Myocyte (in vitro differentiated cells): ENCODE results near the gene ENPP7. TPM values are rescaled to one million over a fixed set of nuclear protein-coding genes. Genes with fewer than 3 reads are reported as not detected.
"Not testable (repeated sequence)": the region's sequence is repeated elsewhere in the genome, so short reads cannot be mapped to it uniquely, and the experiment has no call there.

ENCODE experiments used
- DNase-seq: peaks from one replicate; pipeline ENCODE4 v3.0.0-alpha.2; 2012; ENCODE audit warnings: low read depth
- total RNA-seq: library from RNA; depleted of rRNA; stranded (reverse); fragments of >200 nt; gene quantifications from 2 replicates; pipeline ENCODE4 v1.2.3, GENCODE V29; 2014

Gene ENPP7
- total RNA-seq, 1 donor from 2014 or later = not detected

DNA sequence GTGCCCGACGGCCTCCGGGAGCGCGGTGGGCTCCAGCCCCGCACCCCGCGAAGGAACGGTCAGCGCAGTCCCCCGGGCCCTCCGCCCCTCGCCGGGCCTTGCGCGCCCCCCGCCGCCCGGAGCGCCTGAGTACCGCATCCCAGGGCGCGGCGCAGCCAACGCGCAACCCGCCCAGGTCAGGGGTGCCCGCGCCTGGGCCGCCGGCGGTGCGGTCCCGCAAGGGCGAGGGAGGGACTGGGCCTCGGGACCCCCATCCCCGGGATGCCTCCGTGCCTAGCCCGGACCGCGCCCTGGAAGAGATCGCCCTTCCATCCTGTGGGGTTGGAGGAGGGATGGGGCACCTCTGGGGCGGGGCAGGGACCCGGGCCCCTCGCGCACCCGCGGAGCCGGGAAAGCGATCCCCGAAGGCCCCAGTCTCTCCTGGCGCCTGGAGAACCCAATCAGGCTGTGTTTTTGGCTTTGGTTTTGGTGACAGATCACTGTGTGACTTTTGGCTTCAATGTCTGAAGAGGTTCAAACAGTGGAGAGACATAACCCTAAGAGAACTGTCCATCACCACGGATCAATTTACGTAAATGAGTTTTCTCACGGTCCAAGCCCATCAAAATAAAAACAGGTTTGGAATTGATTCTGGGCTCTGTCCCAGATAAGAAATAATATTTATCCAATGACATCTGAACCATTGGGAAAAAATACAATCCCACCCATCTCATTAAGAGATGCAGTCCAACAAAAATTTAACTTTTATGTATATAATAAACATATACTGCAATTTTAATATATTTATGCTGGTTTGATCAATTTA, 17.8 kb downstream of the ENPP7 start:
- DNase-seq = no peak

DNA sequence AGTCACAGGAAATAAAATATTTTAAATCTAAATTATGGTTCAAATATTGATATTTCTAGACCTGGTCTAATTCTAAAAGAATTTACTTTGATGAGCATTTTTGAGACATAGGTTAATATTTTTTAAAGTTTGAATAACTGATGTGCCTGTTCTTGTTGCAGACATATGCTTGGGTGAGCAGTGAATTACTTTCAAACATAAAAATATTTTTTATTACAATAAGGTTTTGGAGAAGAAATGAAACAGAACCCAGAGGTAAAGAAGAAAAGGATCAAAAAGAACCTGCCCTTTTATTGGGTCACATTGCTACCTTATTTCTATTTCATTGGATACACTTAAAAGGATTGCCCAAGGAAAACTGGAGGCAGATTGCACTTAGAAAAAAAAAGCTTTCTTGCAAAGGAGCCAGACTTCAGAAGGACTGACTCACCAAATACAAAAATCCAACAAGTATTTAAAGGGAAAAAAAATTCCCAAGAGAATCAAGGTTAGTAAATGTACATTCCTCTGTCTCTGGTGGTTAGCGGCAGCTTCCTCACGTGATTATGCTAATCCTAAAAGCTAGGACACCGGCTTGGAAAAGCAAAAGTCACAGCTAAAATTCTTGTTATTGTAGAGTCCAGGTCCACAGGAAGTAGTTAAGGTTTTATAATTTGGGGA, 18.5 kb downstream of the ENPP7 start:
- DNase-seq = peak; percentile 14

DNA sequence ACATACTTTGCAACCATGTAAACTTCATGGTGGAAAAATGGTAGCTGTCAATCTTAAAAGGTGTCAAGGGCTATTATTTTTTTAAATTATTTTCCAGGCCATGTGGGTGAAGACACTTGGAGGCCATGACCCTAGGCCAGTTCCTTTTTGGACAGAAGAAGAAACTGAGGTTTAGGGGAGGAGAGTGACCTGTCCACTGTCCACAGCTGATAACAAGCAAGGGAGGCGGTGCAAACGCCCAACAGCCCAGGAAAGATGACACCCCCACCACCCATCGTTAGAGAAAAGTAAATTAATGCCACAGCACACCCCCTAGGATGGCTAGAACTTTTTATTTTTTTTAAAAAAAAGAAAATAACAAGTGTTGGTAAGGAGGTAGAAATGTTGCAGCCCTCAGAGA, 19.2 kb downstream of the ENPP7 start:
- DNase-seq = no peak

DNA sequence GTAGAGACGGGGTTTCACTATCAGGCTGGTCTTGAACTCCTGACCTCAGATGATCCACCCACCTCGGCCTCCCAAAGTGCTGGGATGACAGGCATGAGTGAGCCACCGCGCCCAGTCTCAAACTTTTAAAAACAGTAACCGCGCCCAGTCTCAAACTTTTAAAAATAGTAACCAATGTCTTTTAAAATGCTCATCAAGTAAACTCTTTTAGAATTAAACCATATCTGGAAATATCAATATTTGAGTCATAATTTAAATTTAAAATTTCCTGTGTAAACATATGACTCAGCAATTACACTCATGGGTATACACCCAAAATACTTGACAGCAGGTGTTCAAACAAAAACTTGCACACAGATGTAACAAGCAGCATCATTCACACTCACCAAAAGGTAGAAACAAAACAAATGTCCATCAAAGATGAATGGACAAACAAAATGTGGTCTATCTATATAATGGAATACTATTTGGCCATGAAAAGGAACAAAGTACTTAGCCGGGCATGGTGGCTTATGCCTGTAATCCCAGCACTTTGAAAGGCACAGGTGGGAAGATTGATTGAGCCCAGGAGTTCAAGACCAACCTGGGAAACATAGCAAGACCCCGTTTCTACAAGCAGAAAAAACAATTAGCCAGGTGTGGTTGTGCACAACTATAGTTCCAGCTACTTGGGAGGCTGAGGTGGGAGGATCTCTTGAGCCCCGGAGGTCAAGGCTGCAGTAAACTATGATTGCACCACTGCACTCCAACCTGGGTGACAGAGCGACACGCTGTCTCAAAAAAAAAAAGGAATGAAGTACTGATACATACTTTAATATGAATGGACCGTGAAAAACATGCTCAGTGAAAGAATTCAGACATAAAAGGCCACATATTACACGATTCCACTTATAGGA, 20.2 kb downstream of the ENPP7 start:
- no peak for DNase-seq

DNA sequence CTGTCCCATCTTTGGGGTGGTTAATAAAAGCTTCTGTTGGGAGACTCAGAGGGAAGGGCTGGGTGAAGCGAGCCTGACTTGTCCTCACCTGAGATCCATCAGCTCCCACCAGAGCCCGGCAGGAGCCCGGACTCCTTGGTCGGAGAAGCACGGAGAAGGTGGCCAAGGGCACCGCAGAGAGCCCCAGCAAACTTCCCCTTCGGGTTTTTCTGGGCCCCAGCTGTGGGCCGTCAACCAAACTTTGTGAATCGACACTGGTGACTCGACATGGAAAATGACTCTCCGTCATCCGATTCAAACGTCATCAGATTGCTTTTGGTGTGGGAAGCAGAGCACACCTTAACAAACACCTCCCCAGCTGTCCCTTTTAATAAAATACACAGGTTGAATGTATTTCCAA, 21.4 kb downstream of the ENPP7 start:
- no peak for DNase-seq

DNA sequence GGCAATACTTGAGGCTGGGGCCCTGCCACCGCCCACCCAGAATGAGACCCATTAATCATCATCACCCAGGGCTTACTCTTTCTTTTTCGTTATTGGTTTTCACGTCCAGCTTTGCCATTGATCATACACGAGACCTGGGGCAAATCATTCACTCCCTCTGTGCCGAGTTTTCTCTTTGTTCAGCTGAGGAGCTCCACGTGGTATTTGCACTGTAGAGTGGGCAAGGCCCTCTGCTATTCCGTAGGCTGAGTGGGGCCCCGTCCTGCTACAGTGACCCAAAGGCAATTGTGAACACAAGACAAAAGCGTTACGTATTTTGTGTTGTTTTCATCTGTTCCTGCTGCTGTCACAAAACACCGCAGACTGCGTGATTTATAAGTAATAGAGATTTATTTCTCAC, 23.6 kb downstream of the ENPP7 start:
- no peak for DNase-seq

DNA sequence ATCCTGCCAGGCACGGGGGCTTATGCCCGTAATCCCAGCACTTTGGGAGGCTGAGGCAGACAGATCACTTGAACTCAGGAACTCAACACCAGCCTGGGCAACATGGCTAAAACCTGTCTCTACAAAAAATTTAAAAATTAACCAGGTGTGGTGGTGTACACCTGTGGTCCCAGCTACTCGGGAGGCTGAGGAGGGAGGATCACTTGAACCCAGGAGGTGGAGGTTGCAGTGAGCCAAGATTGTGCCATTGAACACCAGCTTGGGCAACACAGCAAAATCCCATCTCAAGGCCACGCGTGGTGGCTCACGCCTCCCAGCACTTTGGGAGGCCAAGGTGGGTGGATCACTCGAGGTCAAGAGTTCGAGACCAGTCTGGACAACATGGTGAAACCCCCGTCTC, 24.2 kb downstream of the ENPP7 start:
- DNase-seq = not testable (repeated sequence)

DNA sequence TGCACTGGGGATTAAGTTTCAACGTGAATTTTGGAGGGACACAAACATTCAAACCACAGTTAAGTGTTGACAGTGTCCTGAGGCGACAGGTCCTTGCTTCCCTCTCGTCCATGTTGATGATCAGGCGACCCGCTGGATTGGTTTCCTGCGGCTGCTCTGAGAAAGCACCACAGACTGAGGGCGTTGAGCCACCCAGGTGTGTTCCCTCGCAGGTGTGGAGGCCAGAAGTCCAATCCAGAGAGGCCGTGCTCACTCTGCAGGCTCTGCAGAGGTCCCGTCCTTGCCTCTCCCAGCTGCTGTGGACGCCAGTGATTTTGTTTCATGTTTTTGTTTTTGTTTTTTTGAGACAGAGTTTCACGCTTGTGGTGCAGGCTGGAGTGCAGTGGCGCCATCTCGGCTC, 24.8 kb downstream of the ENPP7 start:
- no peak for DNase-seq

DNA sequence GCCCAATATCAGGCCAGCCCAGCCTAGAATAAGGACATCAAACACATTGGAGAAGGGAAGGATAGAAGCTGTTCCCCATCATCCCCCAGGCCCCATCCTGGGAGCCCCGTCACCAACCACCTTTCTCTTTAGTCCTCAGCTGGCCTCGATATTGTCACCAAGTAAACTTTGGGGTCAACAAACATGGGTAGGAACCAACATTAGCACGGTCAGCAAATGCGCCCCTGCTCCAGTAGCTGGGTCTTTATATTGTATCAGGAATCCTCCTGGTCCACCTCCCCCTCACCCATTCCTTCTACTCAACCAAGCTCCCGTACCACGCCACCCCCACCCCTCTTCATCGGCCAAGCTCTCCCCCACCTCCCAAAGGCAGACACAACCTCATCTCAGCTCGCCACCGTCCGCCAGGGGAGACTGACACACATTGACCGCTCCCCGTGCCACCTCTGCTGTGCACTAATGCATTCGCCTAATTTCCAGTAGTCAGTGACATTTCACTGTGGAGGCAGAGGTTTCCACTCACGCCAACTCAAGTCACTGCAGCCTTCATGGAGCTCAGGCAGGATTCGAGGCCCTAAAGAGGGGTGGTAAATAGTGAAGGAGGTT, 26.5 kb downstream of the ENPP7 start:
- no peak for DNase-seq

DNA sequence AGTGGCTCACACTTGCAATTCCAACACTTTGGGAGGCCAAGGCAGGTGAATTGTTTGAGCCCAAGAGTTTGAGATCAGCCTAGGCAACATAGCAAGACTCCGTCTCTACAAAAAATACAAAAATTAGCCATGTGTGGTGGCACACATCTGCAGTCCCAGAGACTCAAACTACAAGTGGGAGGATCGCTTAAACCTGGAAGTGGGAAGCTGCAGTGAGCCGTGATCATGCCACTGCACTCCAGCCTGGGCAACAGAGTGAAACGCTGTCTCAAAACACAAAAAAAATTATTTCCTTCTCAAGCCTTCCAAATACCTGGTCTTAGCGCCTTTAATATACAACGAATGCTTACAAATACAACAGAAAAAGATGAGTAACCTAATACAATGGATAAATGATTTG, 27.5 kb downstream of the ENPP7 start:
- DNase-seq = no peak

DNA sequence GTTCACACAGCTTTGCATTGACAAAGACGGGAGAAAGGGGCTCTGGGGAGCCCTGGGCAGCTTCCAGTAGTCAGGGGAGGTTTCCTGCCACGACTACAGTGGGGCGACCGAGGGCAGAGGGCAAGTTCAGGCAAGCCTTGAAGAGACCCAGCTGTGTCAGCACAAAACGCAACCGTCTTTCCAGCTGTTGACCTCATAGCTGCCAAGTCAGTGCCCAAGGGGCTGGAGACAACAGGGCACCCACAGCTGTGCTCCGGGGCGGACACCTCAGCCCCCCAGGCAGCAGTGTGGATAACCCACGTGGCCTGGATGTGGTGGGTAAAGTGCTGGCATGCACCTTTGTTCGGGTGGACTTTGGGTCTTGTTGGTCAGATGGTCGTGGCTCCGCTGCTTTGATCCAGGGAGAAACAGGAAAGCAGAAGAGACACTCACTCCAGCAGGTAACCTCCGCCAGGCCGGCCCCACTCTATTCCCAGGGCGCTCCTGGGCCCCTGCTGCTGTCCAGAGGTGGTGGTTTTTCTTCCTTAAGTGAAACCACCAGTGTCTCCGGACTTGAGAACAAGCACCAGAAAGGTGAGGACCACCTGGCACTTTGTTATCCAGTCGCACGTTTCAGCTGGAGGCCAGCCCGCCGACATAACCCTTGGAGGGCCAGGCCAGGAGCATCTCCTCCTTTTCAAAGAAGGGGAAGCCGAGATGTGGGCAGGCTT, 29.6 kb downstream of the ENPP7 start:
- DNase-seq = no peak

DNA sequence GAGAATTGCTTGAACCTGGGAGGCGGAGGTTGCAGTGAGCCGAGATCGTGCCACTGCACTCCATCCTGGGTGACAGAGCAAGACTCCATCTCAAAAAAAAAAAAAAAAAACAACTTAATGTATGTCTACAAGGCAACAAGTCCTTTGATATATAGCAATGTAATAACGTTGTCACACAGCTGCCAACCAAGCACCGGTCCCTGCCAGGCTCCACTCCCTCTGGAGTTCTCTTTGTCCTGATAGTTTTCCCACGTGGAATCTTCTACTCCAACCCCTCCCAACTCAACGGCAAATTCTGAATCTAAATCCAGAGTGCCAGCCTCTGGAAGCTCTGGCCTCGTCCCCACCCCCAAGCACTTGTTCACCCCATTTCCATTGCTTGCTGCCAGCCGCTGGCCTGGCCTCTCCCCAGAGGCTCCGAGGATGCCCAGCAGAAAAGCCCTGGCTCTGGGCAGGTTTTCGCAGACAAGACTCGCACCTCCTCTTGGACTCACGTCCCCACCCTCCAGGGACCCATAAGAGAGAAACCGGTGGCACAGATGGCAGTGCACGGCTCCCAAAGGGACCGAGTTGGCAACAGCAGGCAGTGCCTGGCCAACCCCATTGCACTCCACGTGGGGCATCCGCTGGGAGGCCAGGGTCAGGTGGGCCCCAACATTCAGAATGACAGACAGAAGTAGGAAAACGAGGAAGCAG, 31.3 kb downstream of the ENPP7 start:
- no peak for DNase-seq

DNA sequence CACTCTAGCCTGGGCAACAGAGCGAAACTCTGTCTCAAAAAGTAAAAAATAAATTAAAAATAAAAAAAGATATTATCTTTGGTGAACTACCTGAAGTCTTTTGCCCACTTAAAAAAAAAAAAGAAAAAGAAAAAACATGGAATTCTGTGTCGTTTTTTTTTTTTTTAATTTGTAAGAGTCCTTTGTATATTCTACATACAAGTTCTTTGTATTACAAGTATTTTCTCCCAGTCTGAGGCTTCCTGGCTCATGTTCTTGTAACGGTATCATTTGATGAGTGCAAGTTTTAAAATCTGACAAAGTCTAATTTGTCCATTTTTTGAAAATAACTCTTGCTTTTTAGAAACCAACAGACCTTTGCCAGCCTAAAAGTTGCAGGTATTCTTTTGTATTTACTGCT, 35.0 kb downstream of the ENPP7 start:
- no peak for DNase-seq

DNA sequence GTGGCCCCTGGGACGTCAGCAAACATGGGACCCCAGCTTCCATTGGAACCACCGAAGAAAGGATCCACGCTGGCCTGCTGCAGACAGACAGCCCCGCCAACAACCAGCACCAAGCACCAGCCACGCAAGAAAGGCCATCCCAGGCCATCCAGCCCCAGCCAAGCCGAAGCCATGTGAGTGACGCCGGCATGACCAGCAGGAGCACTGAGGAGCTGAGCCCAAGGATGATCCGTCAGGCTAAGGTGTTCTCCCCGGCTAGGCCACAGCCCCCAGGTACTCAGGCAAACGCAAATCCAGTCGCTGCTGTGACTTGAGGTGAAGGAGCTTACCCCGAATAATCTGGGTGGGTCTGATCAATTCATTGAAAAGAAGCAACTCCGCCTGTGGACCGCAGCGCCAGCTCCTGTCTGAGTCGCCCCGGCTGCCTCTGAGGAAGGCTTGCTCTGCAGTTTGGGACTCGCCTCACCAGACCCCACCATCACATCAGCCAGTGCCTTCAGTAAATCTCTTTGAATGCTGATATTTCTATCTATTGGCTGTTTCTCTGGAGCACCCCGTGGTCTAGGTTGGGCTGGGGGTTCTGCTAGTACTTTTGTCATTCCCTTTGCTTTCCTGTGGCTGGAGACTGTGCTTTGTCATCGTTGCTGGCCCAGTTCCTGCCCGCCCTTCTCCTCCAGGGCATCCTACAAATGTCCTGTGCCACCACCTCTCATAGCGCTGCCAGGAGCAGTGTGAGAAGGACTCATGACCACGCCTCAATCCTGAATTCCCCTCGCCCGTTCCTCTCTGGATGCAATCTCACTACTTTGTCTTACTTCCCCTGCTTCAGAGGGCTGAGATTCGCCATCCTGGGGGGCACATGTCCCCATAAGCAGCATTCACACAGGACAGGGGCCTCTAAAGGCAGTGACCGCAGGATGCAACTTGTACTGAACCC, 39.1 kb downstream of the ENPP7 start:
- DNase-seq = no peak

DNA sequence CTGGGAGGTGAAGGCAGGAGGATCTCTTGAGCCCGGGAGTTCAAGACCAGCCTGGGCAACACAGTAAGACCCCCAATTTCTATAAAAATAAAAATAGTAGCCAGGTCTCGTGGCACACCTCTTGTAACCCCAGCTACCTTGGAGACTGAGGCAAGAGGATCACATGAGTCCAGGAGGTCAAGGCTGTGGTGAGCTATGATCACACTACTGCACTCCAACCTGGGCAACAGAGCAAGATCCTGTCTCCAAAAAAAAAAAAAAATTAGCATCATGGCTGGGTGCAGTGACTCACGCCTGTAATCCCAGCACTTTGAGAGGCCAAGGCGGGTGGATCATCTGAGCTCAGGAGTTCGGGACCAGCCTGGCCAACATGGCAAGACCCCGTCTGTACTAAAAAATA, 40.5 kb downstream of the ENPP7 start:
- DNase-seq = no peak

DNA sequence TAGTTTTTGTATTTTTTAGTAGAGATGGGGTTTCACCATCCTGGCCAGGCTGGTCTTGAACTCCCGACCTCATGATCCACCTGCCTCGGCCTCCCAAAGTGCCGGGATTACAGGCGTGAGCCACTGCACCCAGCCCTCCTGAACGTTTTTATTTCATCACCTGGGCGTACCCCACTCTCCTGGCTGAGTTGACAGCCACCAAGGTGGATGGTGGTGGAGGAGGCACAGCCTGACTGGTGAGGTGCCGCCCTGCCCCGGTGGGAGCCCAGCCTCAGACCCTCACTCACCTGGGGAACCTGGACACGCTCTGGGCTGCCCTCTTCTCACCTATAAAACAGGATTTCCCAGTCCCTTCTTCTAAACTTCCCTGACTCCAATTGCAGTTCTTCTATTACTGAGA, 42.0 kb downstream of the ENPP7 start:
- not testable (repeated sequence) for DNase-seq

DNA sequence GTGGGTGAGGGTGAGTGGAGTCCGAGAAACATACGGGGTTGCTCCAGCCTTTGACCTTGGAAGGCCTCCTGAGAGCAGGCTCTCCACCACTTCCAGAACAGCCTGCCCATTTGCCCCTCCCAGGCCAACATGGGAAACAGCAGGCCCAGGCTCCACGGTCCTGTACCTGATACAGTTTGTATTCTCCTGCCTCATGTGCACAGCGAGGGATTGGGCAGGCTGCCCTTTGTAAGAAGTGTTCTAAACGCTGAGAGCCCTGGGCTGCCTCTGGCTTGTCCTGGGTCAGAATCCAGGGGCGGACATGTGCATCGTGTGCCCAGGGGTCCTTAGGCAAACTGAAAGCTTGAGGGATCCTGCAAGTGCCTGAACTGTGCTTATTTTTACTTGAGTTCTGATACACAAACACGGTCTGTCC, 43.8 kb downstream of the ENPP7 start:
- no peak for DNase-seq

DNA sequence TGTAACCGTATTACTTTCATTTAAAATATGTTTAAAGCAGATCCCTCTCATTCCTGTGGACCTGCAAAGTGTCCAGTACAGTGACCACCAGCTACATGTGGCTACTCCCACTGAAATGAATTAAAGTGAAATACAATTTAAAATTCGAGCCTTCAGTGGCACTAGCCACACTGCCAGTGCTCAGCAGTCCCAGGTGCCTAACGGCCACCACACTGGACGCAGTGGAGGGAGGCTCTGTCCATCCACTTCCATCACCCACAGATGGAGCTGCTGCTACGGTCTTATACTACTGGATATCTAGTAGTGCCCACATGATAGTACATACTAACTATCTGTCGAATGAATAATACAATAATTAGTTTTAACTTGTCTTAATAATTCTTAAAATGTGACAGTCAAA, 44.9 kb downstream of the ENPP7 start:
- DNase-seq = no peak
